Stimulated activated CD4-positive, alpha-beta T cell treated with anti-CD3 and anti-CD28 coated beads, Interleukin-12 subunit alpha, Interleukin-12 subunit beta, amount 100 ng/mL, for 24 hours (primary cell): ENCODE results near the gene RTL1.

ENCODE experiments used
- DNase-seq, 2 experiments: peaks; one replicate each; pipeline ENCODE4 v3.0.0-alpha.2; 2020; ENCODE audit warnings: low read depth in 2 of 2

The RTL1 gene

DNA sequence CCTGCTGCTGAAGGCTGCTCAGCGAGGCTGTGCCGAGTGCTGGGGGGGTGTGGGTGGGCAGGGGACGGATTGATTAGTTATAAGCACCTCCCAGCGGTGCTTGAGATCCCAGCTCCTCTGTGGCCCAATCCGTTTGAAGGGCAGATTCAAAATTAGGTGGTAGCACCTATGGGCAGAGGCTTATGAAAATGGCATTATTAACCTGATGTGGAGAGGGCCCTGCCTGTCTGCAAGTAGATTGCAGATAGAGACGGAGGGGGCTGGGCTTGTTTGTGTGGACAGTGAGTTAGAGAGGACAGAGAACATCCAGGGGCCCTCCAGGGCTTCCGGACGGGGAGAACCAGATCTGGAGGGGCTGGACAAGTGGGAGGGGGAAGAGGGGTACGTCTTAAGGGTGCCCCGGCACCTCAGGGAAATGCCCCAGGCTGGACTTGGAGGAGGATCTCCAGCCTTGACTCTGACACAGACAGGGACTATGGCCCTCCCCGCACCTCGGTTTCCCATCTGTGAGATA is at the start of gene RTL1:
TSS of gene RTL1 (minus strand) at position 51 of the 514 bp plus-strand sequence. CDS start 18,934 bp downstream, outside the sequence.
- no peak for DNase-seq

DNA sequence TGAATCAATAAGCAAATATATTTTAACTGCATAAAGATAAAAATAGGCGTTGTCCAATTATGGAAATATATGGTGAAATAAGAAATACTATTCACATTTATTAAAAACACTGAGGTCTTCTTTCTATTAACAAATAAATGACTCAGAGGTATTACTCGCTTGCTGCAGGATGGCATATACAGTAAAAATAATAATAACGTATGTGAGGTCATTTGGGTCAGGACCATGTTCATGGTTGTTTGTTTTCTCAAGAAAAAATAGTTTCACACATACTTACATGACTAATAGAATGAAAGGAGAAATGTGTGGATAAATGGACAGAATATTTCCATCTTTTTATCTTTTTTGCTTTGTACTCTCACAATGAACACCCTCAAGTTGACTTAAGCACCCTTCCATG is 46.5 kb upstream of the RTL1 start:
- no peak for DNase-seq

DNA sequence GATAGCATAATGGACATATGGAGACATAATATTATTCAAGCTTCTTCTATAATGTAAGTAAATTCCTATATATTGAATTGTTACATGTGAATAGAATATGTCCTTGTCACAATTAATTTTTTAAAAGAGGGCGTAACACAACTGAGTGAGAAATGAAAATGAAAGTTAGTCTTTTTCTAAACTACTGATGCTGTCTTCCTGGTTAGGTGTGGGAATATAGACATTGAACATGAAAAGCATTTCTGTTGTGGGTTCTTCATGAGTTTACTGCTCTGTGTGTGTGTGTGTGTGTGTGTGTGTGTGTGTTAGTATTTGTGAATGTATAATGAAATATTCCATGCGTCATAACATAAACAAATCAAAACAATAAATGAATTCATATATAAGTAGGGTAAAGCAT is 40.5 kb upstream of the RTL1 start:
- DNase-seq = no peak

DNA sequence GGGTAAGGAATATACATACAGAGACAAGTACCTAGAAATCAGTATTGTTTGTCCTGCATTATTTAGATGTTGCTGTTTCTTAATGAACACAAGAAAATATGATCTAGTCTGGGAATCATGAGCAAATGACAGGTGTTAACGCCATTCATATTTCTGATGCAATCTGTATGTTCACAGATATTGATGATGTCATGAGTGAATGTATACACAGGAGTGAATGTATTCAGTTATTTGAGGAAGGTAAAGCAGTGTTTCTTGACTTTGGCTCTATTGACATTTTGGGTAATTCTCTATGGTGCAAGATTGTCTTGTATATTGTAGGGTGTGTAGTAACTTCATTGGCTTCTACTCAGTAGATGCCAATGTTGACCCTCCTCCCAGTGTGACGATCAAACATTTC is 26.7 kb upstream of the RTL1 start:
- no peak for DNase-seq

DNA sequence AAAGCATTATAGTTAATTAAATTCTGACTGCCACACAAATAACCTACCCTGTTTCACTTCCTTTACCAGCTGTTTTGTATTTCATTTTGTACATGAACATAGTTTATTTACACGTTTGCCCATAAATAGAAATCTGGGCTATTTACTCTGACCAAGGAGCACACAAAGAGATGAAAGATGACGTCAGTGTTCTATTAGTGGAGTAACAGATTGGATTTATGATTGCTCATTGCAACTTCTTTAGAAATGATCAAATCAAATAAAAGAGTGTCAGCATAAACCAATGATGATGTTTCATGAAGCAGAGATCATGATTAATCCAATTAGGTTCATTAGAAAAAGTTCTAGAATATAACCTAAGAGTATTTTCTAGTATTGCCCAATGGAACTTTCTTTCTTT is 12.0 kb upstream of the RTL1 start:
- no peak for DNase-seq

DNA sequence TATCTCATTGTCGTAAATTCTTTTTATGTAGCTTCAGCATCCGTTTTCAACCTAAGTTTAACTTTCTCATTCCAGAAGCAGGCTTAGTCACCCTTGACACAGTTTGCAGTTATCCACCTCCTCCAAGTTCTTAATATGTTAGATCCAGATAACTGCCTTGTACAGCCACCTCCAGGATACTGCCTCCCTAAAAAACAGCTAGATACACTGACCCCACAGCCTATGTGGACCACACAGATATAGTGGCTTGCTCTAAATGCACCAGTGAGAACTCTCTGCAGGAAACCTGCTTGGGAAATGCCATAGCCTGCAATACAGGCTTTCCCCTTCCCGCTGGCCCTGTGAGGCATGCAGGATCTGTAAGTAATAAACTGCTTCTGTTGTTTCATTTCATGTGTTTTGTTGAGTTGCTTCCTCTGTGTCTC is 11.1 kb upstream of the RTL1 start:
- DNase-seq = no peak

DNA sequence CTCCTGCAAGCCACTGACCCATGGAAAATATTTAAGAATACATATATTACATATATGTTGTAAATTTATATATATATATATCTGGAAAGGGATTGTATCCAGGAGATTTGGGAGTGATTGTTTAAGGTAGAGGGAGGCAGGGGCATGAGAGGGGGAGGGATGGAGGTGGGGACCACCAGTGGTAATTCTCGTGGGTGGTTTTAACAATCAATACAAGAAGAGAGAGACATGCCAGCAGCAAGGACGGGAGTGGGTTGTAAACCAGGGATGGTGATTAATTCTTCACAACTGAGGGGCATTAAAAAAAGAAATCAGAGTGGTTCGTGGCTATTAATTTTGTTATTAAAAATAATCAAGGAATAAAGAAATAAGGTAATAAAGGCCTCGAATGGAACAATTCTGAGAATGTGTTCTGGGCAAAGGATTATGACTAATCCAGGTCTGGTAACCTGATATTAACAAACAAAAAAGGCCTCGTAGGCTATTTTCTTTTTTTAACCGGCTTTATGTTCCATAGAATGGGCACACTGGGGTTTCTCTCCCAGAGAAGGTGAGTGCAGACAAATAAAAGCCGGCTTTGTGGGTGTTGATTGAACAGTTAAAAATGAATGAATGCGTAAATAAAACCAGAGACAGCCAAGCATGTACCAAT is 8.3 kb upstream of the RTL1 start:
- no peak for DNase-seq

DNA sequence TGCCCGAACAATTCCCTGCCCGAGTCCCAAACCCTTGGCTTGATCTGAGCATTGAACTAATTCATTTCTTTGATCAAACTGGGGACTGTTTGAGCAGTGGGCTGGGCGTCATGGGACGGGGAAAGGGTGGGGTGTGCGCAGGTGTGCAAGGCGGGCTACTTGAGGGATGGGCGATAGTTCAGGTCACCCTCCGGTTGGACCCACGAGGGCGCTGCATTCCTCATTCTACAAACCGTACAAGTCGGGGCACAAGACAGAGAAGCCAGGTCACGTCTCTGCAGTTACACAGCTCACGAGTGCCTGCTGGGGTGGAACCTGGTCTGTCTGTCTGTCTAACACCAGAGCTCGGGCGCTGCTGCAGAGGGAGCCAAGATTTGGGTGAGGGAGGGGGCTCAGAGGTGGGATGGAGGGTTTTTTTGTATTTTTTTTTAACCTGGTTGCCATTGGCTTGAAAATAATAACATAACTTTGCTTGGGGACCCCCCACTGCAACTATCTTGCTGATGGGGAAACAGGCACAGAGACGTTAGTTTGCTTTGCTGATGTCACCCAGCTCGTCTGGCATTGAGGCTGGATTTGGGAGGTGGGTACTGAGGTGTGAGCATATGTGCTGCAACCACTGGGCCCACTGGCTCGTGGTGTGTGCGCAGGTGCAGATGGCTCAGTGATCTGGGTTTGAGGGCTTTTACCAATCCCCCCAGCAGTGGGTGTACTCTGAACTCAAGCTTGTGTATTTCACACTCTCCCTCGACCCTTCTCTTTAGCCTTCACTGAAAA is 7.6 kb upstream of the RTL1 start:
- DNase-seq = no peak

DNA sequence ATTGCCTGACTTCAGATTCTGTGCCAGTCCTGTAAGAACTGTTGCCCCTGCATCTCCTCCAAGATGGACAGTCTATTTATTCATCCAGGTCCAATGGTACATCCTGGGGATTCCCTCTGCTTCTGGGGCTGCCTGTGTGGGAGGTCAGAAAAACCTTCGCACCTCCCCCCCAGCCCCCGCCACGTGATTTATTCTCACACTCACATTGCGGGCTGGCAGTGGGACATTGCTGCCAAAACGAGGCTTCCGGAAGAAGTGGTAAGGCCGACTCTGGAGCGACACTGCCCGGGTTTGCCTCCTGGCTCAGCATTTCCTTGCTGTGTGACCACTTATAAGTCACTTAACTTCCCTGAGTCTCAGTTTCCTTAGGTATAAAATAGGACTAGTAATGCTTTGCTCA is 5.9 kb upstream of the RTL1 start:
- DNase-seq = no peak

DNA sequence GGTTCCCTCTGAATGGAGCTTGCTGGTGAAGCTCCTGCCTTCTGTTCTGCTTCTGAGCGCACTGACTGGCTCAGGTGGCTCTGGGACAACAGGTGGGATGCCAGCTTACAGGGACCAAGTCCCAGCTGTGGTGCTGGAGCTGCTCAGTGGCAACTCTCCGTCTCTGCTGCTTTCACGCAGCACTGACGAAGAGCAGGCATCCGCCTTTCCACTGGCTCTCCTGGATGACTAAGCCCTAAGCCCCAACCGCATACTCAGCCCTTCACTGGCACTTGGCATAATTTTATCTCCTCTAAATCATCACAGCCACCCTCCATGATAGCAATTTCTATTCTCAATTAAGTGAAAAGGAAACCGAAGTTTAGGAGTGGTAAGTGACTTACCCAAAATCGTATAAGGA is 3.7 kb upstream of the RTL1 start:
- DNase-seq = no peak

DNA sequence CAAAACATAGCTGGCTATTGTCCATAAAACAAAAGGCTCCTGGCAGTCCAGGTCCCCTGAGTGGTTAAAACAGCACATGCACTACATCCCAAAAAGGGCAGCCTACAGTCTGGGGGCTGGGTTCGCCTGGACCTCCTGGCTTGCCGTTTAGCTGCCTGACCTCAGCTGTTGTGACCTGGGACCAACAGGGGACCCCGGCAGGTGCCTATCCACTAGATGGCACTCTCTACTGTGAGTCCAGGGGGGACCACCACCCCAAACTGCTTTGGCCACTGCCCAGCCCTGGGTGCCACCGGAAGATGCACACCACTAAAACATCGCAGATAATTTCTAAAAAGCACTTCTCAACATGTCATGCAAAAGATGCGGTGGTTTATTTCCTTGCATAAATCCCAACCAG is 2.9 kb upstream of the RTL1 start:
- no peak for DNase-seq

DNA sequence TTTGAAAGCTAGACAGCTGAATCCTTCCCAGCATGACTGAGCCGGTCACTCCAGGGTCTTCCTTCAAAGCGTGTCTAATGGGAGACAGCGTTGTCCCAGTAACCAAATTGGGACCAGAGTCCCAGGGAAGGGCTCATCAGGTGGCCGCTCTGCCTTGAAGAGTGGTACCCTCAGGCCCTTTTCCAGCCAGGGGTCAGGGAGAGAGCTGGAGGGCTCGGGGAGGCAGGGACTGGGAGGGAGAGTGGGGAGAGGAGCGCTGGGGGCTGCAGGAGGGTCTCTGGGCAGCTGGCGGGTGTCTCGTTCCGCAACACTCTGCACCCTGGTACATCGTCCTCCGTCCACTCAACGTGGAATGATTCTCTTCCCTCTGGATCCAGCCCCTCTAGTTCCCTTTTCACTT is 1.6 kb upstream of the RTL1 start:
- DNase-seq = no peak

DNA sequence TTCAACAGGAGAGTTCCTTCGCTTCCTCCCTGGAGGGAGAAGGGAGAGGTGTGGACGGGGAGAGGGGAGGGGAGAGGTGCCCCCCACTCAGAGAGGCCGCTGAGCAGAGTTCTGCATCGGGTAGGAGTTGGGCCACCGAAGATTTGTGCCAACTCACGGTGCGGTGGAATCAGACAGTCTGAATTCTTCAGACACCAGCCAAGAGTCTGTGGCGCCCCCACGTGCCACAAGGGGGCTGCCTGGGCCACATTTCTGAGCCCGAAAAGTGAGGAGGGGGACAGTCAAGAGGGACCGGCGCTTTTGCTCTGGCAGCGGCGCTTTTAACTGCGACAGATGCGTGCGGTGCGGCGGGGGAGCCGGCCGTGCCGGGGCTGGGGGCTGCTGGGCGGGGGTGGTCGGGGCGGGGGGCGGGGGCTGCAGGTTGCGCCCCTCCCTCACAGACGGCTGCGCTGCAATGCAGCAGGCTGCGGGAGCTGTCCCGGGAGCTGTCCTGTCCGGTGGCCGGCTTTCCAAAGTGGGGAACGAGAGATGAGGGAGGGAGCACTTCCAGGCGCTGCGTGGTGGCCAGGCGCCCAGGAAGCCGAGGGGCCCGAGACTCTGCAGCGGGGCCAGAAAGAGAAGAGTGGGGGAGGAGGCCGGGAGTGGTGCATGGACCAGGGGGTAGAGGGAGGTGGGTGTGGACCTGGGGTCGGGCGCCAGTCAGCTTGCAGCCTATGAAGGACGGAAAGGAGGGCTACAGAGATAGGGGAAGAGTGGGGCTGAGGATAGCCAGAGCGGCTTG is 975 bp upstream of the RTL1 start:
- no peak for DNase-seq

DNA sequence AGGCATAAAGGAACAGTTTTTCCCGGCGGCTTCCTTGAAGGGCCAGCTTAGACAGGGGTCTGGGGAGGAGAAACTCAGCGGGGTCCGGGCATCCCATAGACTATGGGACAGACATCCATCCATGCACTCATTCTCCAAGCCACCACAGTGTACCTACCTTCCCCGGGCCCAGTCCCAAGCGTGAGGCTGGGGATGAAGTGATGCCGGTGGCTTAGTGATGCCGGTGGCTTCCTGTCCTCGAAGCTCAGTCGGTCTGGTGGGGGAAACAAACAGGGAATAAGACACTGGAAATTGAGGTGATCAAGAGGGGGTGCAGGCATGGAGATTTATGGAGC is 421 bp downstream of the RTL1 start:
- no peak for DNase-seq

DNA sequence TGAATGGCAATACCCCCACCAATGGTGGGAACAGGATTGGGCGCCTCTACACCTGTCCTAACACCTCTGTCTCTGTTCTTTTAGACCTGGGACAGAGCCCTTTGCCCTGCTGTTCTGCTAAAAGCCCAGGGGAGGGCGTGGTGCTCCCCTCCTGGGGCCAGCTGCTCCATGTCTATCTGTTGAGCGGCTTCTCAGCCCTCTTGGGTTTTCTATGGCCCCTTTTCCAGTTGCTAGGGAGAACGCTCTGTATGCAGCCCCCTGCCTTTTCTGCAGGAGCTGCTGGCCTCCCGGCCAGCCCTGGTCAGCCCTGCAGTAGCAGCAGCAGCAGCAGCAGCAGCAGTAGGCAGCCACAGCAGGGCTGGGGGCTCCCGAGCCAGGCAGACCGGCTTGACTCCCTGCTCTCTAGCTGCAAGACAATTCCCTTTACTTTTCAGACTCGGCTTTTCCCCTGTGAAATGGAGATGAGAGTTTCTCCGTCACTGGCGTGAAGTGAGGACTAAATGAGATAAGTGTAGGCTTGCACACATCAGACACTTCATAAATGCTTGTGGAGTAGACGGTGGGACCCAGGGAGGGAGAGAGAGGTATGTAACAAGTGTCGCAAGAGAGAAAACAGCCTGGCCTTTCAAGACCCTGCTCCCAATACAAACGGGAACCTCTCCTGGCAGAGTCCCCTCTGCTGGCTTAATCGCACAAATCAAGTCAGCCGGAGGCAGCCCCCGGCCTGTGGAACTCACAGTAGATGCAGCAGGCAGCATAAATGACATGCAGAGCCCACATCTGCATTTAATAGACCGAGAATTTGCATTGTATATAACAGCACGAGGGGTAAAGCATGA is 1.0 kb downstream of the RTL1 start:
- DNase-seq = no peak

DNA sequence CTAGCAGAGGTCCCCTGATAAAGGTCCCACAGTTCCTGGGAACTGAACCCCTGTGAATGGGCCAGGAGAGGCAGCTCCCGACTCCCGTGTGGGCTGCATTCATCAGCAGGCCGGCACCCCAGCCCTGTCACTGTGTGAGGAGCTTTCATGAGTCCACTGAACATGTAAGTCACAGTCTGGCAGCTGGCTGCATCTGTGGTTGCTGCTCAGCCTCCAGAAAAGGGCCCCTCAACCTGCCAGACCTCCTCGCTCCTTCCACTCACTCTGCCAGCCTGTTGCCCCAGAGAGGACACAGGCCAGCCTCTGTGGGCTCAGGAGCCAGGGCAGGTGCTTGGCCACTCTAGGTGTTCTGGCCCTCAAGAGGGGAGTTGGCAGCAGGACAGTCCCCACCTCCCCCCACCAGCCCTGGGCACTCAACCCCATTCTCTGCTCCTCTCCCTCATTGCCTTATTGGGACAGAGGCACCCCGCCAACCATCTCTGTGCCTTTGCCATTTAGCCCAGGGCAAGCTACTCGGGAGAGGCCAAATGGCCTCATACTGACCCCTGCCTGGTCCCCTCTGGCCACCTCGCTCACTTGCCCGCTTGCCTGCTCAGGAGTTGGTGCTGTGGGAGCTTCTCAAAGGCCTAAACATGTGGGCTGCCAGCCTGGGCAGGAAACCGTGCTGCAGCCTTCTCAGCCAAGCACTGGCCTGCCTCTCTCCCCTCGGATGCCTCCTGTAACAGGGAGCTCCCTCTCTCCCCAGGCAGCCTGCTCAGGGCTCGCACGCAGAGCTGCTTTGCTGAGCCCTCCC is 1.9 kb downstream of the RTL1 start:
- DNase-seq = no peak

DNA sequence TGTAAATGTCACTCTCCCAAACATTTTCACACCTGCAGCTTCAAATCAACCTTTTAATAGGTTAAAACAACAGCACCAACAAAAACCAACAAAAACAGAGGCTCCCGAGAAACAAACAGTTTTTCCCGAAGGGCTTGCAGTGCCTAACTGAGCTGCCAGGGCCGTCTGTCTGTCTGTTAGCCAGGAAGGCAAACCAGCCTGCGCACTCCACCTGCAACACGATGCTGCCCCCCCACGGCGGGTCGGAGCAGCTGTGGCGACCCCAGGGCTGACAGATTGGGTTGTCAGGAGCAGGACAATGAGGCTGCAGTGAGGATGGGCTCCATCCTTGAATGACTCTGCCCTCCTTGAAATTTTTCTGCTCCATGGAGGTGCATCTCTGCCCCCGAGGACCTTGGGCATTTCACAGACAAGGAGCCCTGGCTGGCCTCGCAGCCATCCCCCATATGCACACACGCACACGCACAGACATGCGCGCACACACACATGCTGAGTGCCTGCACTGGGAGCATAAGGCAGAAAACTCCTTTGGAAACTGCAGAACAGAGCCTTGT is 2.6 kb downstream of the RTL1 start:
- DNase-seq = no peak

DNA sequence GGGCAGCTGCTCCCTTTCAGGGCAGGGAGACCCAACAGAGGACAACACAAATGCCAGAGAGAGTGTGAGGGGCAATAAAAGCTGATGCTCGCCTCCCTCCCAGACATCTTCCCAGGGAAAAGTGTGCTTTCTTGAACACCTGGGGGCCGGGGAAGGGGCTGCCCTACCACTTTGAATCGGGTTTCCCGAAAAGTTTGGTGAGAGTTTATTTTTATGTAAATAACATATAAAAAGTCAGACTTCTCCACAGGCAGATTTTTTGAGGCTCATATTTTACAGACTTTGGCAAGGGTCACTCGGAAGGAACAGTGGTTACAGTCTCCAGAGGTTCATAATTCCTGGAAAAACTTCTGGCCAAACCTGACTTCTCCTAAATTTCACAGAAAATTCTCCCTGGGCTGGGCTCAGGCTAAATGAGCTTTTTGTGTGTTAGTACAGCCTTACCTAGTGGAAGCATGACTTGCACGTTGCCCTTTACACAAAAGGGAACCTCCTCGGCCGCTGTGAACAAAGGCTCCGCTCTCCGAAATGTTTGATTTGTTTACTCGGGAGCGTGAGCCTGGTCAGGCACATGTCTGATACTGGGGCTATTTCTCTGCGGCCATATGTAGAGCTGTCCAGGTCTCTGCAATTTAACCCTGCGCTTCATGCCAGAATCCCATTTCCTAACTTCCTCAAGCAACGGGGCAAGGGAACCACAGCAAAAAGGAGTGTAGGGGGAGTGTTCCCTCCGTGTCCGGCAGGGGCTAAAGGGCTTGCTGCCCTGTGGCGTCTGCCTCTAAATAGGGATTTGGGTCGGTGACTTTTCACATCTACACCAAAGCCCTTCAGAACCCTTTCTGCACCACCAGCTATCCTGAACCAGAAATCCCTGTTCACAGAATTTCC is 3.4 kb downstream of the RTL1 start:
- DNase-seq = no peak
